Measurements from ENCODE around the gene ADGRG1. TPM values are rescaled to one million over a fixed set of nuclear protein-coding genes. Genes with fewer than 3 reads are reported as not detected.

Gene ADGRG1
- total and polyA plus RNA-seq, 3 donors from 2014 or later = 134 to 346 (median 296) TPM

DNA sequence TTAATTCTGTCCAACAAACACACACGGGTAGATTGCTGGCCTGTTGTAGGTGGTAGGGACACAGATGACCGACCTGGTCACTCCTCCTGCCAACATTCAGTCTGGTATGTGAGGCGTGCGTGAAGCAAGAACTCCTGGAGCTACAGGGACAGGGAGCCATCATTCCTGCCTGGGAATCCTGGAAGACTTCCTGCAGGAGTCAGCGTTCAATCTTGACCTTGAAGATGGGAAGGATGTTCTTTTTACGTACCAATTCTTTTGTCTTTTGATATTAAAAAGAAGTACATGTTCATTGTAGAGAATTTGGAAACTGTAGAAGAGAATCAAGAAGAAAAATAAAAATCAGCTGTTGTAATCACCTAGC is 36.2 kb downstream of the ADGRG1 start:
- WGBS, 2 donors = 72 to 74% methylated on average over 6 of the region's 6 CpGs
- H3K4me3 ChIP-seq = no peak overlapping the region
- no peak overlapping the region for H3K27ac ChIP-seq
- no peak for DNase-seq
- H3K4me1 ChIP-seq = no peaks in the 10 kb centered on the region
- H3K9me3 ChIP-seq = no peaks in the 10 kb centered on the region
- intact Hi-C loops (cut with DNase I; ENCODE audit: low total_unique reads) = no loop called here
- no peaks in the 10 kb centered on the region for H3K36me3 ChIP-seq (ENCODE audit: low read depth, missing control alignments)
- TF ChIP-seq, protein P1, sequence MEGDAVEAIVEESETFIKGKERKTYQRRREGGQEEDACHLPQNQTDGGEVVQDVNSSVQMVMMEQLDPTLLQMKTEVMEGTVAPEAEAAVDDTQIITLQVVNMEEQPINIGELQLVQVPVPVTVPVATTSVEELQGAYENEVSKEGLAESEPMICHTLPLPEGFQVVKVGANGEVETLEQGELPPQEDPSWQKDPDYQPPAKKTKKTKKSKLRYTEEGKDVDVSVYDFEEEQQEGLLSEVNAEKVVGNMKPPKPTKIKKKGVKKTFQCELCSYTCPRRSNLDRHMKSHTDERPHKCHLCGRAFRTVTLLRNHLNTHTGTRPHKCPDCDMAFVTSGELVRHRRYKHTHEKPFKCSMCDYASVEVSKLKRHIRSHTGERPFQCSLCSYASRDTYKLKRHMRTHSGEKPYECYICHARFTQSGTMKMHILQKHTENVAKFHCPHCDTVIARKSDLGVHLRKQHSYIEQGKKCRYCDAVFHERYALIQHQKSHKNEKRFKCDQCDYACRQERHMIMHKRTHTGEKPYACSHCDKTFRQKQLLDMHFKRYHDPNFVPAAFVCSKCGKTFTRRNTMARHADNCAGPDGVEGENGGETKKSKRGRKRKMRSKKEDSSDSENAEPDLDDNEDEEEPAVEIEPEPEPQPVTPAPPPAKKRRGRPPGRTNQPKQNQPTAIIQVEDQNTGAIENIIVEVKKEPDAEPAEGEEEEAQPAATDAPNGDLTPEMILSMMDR (IDR thresholded peaks at IDR 0.05) = no peak
- TF ChIP-seq POLR2A (IDR thresholded peaks at IDR 0.05) = no peak
- H3K27me3 ChIP-seq = no peaks in the 10 kb centered on the region

DNA sequence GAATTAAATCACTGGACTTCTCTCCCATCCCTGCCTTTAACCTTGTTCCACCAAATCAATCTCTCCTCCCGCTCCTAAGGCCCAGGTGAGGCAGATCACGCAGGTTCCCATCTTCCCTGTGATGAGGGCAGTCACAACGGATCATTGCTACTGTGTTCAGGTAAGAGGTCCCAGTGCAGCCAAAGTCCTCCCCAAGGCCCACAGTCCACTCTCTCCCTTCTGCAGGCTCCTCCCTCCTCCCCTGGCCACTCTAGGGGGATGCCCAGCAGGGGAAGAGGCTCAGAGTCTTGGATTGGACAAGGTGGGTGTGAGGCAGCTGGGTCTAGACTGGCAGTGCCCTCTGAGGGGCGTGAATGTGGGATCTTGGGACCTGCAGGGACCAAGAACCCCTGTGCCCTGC is 37.1 kb downstream of the ADGRG1 start:
- no peak overlapping the region for H3K27ac ChIP-seq
- H3K4me1 ChIP-seq = no peaks in the 10 kb centered on the region
- H3K4me3 ChIP-seq = no peak overlapping the region
- TF ChIP-seq, protein P1 (IDR thresholded peaks at IDR 0.05) = no peak
- TF ChIP-seq POLR2A (IDR thresholded peaks at IDR 0.05) = no peak
- H3K36me3 ChIP-seq (ENCODE audit: low read depth, missing control alignments) = no peaks in the 10 kb centered on the region
- intact Hi-C loops (cut with DNase I; ENCODE audit: low total_unique reads) = no loop called here
- 91 to 100% methylated on average over 1 to 4 of the region's 4 CpGs for WGBS, 2 donors
- H3K9me3 ChIP-seq = no peaks in the 10 kb centered on the region
- no peaks in the 10 kb centered on the region for H3K27me3 ChIP-seq
- DNase-seq = no peak

DNA sequence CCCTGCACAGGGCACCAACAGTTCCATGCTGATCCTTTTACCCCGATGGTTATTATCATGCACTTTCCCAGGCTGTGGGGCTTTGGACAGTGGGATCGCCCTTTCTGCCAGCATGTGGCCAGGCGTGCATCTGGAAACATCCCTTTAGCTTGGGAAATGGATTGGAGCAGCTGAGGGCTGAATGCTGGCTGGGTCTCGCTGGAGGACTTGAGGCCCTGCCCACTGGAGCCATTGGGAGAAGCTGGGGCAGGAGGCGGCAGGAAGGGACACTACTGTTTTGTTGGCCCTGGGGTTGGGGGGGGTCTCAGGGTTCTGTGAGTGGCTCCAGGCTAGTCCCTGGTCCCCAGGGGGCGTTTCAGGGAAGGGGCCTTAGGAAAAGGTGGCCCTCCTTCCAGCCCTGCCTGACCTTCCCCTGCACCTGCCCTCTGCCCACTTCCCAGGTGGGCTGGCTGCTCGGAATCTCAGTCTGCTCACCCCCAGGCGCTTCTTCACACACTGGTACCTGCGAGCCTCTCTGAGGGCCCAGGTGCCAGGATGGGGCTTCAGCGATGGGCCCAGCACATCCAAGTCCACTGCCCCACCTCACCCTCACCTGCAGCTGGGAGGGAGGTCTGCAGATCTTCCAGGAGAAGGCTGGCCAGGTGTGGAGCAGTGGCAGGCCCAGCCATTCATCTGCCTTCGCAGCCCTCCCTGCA is 38.1 kb downstream of the ADGRG1 start:
- 89% methylated on average over 6 to 11 of the region's 11 CpGs for WGBS, 2 donors

DNA sequence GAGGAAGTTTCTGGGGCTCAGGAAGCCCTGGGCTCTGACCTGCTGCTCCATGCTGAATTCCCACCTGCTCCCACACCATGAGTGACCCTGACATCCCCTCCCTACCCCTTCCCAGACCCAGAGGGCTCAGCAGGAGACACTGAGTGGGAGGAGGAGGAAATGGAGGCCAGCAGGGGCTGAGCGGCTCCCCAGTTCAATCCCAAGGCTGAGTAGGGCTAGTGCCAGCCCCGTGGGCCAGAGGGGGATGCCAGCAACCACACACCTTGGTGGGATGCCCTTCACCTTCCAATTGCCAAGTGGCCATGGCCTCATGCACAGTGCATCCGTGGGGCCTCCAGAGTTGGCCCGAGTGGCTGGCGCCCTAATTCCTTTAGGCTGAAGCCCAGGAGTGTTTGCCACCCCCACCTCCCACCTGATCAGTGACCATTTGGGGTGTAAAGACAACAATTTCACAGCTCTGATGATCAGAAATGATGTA is 38.7 kb downstream of the ADGRG1 start:
- Histone ChIP-seq H3K9me3 (no peaks in the 10 kb centered on the region), H3K36me3 (ENCODE audit: low read depth, missing control alignments) (no peaks in the 10 kb centered on the region), H3K27ac (no peak overlapping the region), H3K27me3 (no peaks in the 10 kb centered on the region), H3K4me3 (no peak overlapping the region), H3K4me1 (no peaks in the 10 kb centered on the region)
- DNase-seq = no peak
- WGBS, 2 donors = 71% methylated on average over 5 of the region's 5 CpGs; no CpG with 5 or more reads in 1 of the 2 donors
- intact Hi-C loops (cut with DNase I; ENCODE audit: low total_unique reads) = no loop called here
- TF ChIP-seq POLR2A (IDR thresholded peaks at IDR 0.05) = no peak
- TF ChIP-seq, protein P1 (IDR thresholded peaks at IDR 0.05) = no peak

More for the DNA sequence above, 38.1 kb downstream of the ADGRG1 start:
- Histone ChIP-seq H3K36me3 (ENCODE audit: low read depth, missing control alignments) (no peaks in the 10 kb centered on the region), H3K27ac (no peak overlapping the region), H3K4me3 (no peak overlapping the region), H3K4me1 (no peaks in the 10 kb centered on the region), H3K27me3 (no peaks in the 10 kb centered on the region), H3K9me3 (no peaks in the 10 kb centered on the region)
- DNase-seq = no peak
- TF ChIP-seq, protein P1 (IDR thresholded peaks at IDR 0.05) = no peak
- no peak for TF ChIP-seq POLR2A (IDR thresholded peaks at IDR 0.05)
- intact Hi-C loops (cut with DNase I; ENCODE audit: low total_unique reads) = no loop called here
